D721Med (cell line): ENCODE data around the gene EXOC1.

Source experiments
- DNase-seq: peaks from one replicate; pipeline ENCODE4 v3.0.0; 2011; ENCODE audit warnings: low spot score; ENCODE audit not compliant: insufficient read length
- FAIRE-seq: peaks from 2 replicates; lab custom pipeline; 2011; peaks lifted over from hg19 to GRCh38; lab: Jason Lieb, UNC
- CTCF ChIP-seq: IDR thresholded peaks from 2 replicates; pipeline ENCODE4 v1.5.1; 2012; ENCODE audit warnings: mild to moderate bottlenecking, control low read depth; ENCODE audit not compliant: insufficient read depth; ENCODE audit errors: missing control alignments

The EXOC1 gene

DNA sequence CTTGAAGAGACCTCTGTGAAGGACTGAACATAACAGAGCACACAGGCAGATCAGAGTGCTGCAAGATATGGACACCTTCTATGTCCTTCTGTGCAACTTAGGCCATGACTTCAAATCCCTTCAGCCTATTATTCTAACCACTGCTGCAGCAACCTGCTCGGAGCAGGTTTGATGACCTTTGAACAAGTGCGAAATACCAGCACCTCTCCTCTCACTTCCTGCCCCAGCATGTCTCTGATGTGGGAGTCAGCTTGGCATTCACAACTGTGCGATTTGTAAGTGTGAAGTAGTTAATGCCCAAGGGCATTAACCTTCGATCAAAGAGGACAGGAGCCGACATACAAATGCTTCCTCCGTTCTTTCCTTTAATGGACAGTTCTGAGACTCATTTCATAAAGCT is 1.6 kb upstream of the EXOC1 start:
- no peak for TF ChIP-seq CTCF
- DNase-seq = no peak
- no peak for FAIRE-seq

- no peak for TF ChIP-seq CTCF
- DNase-seq (no peak), FAIRE-seq (no peak)
These were observed 681 bp downstream of the EXOC1 start for GRCh38 chr4:55854129-55854528.

GRCh38 chr4:55857586-55857985 is 4.1 kb downstream of the EXOC1 start:
- no peak for TF ChIP-seq CTCF
- FAIRE-seq (no peak), DNase-seq (no peak)

DNA sequence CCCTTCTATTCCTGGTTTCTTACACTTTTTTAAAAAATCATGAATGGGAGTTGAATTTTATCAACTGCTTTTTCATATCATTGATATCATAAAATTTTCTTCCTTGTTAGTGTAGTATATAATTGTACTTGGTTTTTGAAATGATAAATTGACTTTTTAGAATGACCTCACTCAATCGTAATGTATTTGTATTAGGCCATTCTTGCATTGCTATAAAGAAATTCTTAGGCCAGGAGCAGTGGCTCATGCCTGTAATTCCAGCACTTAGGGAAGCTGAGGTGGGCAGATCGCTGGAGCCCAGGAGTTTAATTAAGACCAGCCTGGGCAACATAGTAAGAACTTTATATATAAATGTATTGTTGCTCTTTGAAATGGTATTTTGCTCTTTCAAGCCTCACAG is 6.3 kb downstream of the EXOC1 start:
- TF ChIP-seq CTCF = no peak
- FAIRE-seq = no peak
- no peak for DNase-seq

GRCh38 chr4:55864577-55865223 is 11.3 kb downstream of the EXOC1 start:
- no peak for TF ChIP-seq CTCF
- FAIRE-seq = no peak
- DNase-seq = no peak

GRCh38 chr4:55865228-55865806 is 11.9 kb downstream of the EXOC1 start:
- DNase-seq = no peak
- FAIRE-seq = no peak
- no peak for TF ChIP-seq CTCF

GRCh38 chr4:55866290-55866907 is 13.0 kb downstream of the EXOC1 start:
- no peak for TF ChIP-seq CTCF
- DNase-seq (no peak), FAIRE-seq (no peak)
